Neural progenitor cell (in vitro differentiated cells): ENCODE measurements around the gene ATF6.

Experiments
- EZH2 ChIP-seq: fragments of 200-600 bp; sonication (generic); IDR thresholded peaks from 2 replicates; pipeline ENCODE4 v1.6.1; 2017; ENCODE audit warnings: antibody characterized with exemption, mild to moderate bottlenecking, moderate library complexity
- TF ChIP-seq, protein P1 (sequence below): fragments of 200-600 bp; sonication (generic); IDR thresholded peaks from 2 replicates; pipeline ENCODE4 v1.5.1; 2017; ENCODE audit warnings: antibody characterized with exemption, mild to moderate bottlenecking

DNA sequence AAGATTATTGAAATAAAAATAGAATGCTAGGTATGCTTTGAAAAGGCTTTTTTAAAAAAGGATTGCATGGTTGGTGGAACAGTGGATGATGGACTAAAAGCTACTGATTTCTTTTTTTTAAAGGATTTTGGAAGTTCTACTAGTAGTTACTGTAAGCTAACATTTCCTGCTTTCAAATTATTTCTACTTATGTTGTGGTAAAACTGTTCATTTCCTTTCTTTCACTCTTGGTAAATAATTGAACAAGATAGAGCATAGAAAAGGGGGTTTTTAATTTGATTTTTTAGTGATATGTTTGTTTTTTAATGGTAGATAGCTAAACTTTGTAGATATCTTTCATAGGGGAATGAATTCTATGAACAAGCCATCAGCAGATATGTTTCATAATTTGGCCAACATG is 153.1 kb downstream of the ATF6 start:
- TF ChIP-seq, protein P1, sequence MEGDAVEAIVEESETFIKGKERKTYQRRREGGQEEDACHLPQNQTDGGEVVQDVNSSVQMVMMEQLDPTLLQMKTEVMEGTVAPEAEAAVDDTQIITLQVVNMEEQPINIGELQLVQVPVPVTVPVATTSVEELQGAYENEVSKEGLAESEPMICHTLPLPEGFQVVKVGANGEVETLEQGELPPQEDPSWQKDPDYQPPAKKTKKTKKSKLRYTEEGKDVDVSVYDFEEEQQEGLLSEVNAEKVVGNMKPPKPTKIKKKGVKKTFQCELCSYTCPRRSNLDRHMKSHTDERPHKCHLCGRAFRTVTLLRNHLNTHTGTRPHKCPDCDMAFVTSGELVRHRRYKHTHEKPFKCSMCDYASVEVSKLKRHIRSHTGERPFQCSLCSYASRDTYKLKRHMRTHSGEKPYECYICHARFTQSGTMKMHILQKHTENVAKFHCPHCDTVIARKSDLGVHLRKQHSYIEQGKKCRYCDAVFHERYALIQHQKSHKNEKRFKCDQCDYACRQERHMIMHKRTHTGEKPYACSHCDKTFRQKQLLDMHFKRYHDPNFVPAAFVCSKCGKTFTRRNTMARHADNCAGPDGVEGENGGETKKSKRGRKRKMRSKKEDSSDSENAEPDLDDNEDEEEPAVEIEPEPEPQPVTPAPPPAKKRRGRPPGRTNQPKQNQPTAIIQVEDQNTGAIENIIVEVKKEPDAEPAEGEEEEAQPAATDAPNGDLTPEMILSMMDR, result no peak
- TF ChIP-seq EZH2, result no peak
